GM06990 (cell line): ENCODE results near the gene FAAP100.

ENCODE experiments used
- DNase-seq: peaks from one replicate; pipeline ENCODE4 v3.0.0-alpha.2; 2011; ENCODE audit not compliant: insufficient read length; ENCODE audit errors: extremely low read depth
- H3K27me3 ChIP-seq: replicated peaks from 2 replicates; pipeline ENCODE4 v1.6.0; 2011; ENCODE audit warnings: low read length; ENCODE audit not compliant: control insufficient read depth, insufficient read depth
- H3K36me3 ChIP-seq: 2 replicates; pipeline ENCODE4 v1.5.1; 2011; ENCODE audit warnings: low read length; ENCODE audit not compliant: control insufficient read depth, insufficient read depth
- H3K4me3 ChIP-seq: replicated peaks from 2 replicates; pipeline ENCODE4 v1.5.1; 2011; ENCODE audit warnings: low read depth, mild to moderate bottlenecking, control low read depth, low read length
- CTCF ChIP-seq: IDR thresholded peaks from 2 replicates; pipeline ENCODE4 v1.5.1; 2011; ENCODE audit warnings: low read length, control low read depth, mild to moderate bottlenecking, inconsistent platforms; ENCODE audit not compliant: insufficient read depth, poor library complexity, severe bottlenecking

Gene FAAP100

DNA sequence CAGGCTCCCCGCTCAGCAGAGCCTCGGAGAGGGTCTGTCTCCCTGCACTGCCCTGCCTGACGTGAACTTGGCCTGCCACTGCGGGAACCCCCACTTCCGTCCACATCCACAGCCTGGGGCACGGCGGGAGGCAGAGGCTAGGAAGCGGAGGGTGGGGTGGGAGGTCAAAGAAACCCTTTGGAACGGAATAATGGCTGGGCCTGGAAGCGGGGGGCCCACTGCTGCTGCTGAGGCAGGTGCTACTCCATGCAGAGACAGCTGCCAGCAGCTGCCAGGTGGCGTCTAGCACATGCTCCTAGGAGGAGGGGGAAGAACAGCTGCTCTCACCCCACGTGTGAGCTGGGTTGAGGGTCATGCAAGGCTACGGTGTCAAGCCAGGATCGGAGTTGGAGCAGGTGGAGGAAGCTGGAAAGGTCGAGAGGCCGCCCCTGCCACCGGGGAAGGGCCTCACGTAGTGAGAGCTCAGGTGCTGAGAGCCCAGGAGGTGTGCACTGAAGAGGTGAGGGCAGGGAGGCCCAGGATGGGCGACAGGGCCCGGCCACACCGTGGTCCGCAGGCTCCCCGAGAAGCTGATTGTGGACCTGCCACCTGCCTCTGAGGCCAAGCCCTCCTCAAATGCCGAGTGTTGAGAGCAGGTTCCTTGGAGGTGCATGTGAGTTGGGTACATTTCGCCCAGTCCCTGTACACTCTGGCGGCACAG lies 14.1 kb downstream of the FAAP100 start:
- H3K4me3 ChIP-seq, result no peak overlapping the region
- no peak for DNase-seq
- H3K36me3 ChIP-seq, result peaks cover 10% of the 10 kb centered on the region
- H3K27me3 ChIP-seq, result no peaks in the 10 kb centered on the region
- TF ChIP-seq CTCF, result no peak

- DNase-seq, result peak; percentile 53
- Histone ChIP-seq H3K4me3 (no peak overlapping the region), H3K36me3 (peaks cover 6% of the 10 kb centered on the region), H3K27me3 (no peaks in the 10 kb centered on the region)
- peak; percentile 61 for TF ChIP-seq CTCF
These were observed 14.8 kb downstream of the FAAP100 start for GRCh38 chr17:81537343-81537855.

DNA sequence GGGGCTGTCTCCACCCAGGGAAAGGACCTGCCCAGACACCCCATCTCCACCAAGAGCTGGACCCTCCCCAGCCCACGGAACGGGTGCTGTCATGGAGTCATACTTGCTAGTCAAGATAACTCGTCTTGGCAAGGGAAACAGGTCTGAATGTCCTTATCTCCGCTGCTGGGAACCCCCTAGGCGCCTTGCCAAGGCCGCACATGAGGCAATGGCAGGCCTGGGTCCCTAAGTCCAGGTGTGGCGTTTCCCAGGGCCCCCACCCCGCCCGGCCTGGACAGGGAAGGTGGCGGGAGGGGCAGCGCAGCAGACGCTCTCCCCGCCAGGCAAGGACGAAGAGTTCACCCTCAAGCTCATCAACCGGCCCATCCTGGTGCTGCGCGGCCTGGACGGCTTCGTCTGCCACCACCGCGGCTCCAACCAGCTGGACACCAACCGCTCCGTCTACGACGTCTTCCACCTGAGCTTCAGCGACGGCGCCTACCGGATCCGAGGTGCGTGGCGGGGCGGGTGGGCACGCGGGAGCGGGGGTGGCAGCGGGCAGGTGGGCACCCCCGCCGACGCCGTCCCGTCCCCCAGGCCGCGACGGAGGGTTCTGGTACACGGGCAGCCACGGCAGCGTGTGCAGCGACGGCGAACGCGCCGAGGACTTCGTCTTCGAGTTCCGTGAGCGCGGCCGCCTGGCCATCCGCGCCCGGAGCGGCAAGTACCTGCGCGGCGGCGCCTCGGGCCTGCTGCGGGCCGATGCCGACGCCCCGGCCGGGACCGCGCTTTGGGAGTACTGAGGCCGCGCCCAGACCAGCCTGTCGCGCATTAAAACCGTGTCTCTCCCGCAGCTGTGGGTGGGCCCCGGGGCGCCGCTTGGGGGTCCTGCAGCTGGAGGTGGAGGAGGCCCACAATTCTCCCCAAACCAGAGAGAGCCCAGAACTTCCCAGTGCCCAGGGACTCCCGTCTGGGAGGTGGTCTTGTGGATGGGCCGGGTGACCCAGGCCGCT lies 15.6 kb downstream of the FAAP100 start:
- no peak for TF ChIP-seq CTCF
- DNase-seq, result no peak
- Histone ChIP-seq H3K27me3 (no peaks in the 10 kb centered on the region), H3K36me3 (peaks cover 6% of the 10 kb centered on the region), H3K4me3 (no peak overlapping the region)

GRCh38 chr17:81535480-81536298 lies 16.5 kb downstream of the FAAP100 start:
- no peak for TF ChIP-seq CTCF
- no peak overlapping the region for H3K4me3 ChIP-seq
- no peak for DNase-seq
- H3K27me3 ChIP-seq, result no peaks in the 10 kb centered on the region
- H3K36me3 ChIP-seq, result no peaks in the 10 kb centered on the region; the same call in none of the 2 replicates

DNA sequence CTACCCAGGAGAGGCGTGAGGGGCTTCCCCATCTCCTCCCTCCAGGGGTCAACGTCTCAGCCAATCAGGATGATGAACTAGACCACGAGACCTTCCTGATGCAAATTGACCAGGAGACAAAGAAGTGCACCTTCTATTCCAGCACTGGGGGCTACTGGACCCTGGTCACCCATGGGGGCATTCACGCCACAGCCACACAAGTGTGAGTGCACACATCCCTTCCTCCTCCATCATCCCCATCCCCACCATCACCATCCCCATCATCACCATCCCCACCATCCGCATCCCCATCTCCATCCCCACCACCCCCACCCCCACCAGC lies 17.2 kb downstream of the FAAP100 start:
- H3K36me3 ChIP-seq, result no peaks in the 10 kb centered on the region; the same call in 1 of the 2 replicates

More for the DNA sequence above, 17.2 kb downstream of the FAAP100 start:
- no peak for DNase-seq
- Histone ChIP-seq H3K4me3 (no peak overlapping the region), H3K27me3 (no peaks in the 10 kb centered on the region)
- no peak for TF ChIP-seq CTCF
